Upper lobe of left lung (tissue), 6 donors: Measurements from ENCODE around the gene GRIK5. TPM values are rescaled to one million over a fixed set of nuclear protein-coding genes. Genes with fewer than 3 reads are reported as not detected.

Experiments
- ATAC-seq, 2 donors: fragments of 200-7000 bp; cut with Tn5 transposase; one replicate each; pipeline ENCODE4 v1.9.1; 2022; ENCODE audit warnings: mild to moderate bottlenecking in 2 of 2, moderate library complexity in 2 of 2; ENCODE audit not compliant: low FRiP score in 2 of 2
- DNase-seq, 2 donors: peaks; one replicate each; pipeline ENCODE4 v3.0.0-alpha.2; 2019 to 2020
- H3K27ac ChIP-seq, 4 donors: fragments of 200-600 bp; sonication (generic); one replicate each; pipeline ENCODE4 v1.5.1; 2016 to 2019
- H3K27me3 ChIP-seq, 4 donors: fragments of 200-600 bp; sonication (generic); one replicate each; pipeline ENCODE4 v1.5.1; 2017 to 2019
- H3K36me3 ChIP-seq, 4 donors: fragments of 200-600 bp; sonication (generic); one replicate each; pipeline ENCODE4 v1.5.1; 2016 to 2019
- H3K4me1 ChIP-seq, 4 donors: fragments of 200-600 bp; sonication (generic); one replicate each; pipeline ENCODE4 v1.5.1; 2018 to 2019
- H3K4me3 ChIP-seq, 4 donors: fragments of 200-600 bp; sonication (generic); one replicate each; pipeline ENCODE4 v1.5.1; 2017 to 2019; ENCODE audit warnings: mild to moderate bottlenecking in 2 of 4, moderate library complexity in 1 of 4
- H3K9me3 ChIP-seq, 4 donors: fragments of 200-600 bp; sonication (generic); one replicate each; pipeline ENCODE4 v1.5.1; 2018 to 2019
- EP300 ChIP-seq, 4 donors: sonication (generic); formaldehyde crosslinking; IDR thresholded peaks; one replicate each; pipeline ENCODE4 v1.5.1; 2017; ENCODE audit warnings: antibody characterized with exemption in 4 of 4, control low read depth in 2 of 4
- POLR2A ChIP-seq, 4 donors: fragments of 450-650 bp; IDR thresholded peaks; one replicate each; pipeline ENCODE4 v1.5.1; 2016 to 2017; ENCODE audit warnings: antibody characterized with exemption in 4 of 4, mild to moderate bottlenecking in 2 of 4
- POLR2AphosphoS5 ChIP-seq, 2 donors: sonication (generic); formaldehyde crosslinking; IDR thresholded peaks; one replicate each; pipeline ENCODE4 v1.5.1; 2017; ENCODE audit warnings: antibody characterized with exemption in 2 of 2
- WGBS, 2 donors: methylation state at CpG; one replicate each; pipeline ENCODE4 v1.1.5; 2017 to 2018; 5-methylcytosine and 5-hydroxymethylcytosine counted together
- total RNA-seq, 6 donors: library from RNA; depleted of rRNA in 4 of 6; stranded (reverse); fragments of >200 nt in 4 of 6; gene quantifications; one replicate each; pipeline versions ENCODE4 v1.1.0 to v1.2.1, GENCODE V29; 2016 to 2021
- TF ChIP-seq, protein P1 (sequence below), 6 experiments: fragments of 450-650 bp in 4 of 6; fragments of 200-600 bp in 2 of 6; sonication (generic) in 2 of 6; IDR thresholded peaks; one replicate each; pipeline ENCODE4 v1.5.1; 2016 to 2019; ENCODE audit warnings: antibody characterized with exemption in 6 of 6
- donor health status: DM: no; HTN: no; CAD: no; lungs with moderate emphysema.
- donor health status: DM: no; HTN: yes; CAD: no; lungs with severe emphysema.

GRIK5 gene
- total RNA-seq, 6 donors from 2014 or later: 0.15 to 2.7 (median 0.54) TPM; not detected in 1

DNA sequence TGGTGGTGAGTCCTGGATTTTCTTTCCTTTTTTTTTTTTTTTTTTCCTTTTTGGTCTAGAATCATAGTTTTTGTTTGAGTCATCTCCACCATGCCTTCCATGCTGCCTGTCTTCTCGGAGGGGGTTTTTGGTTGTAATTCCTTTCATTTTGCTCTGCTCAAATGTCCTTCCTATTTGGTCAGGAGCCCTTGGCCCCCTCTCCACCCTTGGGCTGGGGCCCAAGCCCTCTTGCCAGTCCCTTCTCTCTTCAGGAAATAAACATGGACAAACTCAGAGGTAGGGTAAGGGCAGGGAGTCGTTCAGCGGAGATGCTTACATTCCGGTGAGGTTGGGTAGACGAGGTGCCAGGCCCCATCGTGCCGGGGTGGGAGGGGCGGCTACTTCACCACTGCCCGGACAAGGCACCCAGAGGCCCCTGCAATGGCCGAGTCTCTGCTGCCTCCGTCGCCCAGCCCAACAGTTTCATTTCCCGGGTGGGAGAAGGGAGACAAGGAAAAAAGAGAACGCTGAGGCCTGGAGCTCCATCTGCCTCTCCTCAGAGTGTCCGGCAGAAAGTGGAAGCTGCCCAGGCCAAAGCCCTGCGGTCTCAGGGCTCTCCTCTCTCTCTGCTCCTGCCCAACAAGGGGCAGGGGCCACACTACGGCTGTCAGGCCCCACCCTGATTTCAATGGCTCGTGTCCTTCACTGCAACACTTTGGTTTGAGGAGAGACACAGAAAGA is 18.6 kb upstream of the GRIK5 start:
- TF ChIP-seq EP300 (IDR thresholded peaks at IDR 0.05): no peak
- TF ChIP-seq POLR2A (IDR thresholded peaks at IDR 0.05): no peak
- no peak for TF ChIP-seq POLR2AphosphoS5 (IDR thresholded peaks at IDR 0.05)
- TF ChIP-seq, protein P1, sequence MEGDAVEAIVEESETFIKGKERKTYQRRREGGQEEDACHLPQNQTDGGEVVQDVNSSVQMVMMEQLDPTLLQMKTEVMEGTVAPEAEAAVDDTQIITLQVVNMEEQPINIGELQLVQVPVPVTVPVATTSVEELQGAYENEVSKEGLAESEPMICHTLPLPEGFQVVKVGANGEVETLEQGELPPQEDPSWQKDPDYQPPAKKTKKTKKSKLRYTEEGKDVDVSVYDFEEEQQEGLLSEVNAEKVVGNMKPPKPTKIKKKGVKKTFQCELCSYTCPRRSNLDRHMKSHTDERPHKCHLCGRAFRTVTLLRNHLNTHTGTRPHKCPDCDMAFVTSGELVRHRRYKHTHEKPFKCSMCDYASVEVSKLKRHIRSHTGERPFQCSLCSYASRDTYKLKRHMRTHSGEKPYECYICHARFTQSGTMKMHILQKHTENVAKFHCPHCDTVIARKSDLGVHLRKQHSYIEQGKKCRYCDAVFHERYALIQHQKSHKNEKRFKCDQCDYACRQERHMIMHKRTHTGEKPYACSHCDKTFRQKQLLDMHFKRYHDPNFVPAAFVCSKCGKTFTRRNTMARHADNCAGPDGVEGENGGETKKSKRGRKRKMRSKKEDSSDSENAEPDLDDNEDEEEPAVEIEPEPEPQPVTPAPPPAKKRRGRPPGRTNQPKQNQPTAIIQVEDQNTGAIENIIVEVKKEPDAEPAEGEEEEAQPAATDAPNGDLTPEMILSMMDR (IDR thresholded peaks at IDR 0.05): no peak
- WGBS, 2 donors: 52 to 63% methylated on average over 7 to 18 of the region's 18 CpGs
- Histone ChIP-seq H3K4me3 (peak overlapping the region in 2 of 4 donors; percentile 13 to 14), H3K9me3 (no peaks in the 10 kb centered on the region), H3K27me3 (no peaks in the 10 kb centered on the region), H3K4me1 (peaks cover 0 to 7% (median 3%) of the 10 kb centered on the region in 4 donors), H3K36me3 (peaks cover 0 to 4% (median 0%) of the 10 kb centered on the region in 4 donors), H3K27ac (peak overlapping the region in 1 of 4 donors; percentile 4)
- peak in 1 of 2 donors; percentile 36 for ATAC-seq
- DNase-seq: peak in 1 of 2 donors; percentile 65

DNA sequence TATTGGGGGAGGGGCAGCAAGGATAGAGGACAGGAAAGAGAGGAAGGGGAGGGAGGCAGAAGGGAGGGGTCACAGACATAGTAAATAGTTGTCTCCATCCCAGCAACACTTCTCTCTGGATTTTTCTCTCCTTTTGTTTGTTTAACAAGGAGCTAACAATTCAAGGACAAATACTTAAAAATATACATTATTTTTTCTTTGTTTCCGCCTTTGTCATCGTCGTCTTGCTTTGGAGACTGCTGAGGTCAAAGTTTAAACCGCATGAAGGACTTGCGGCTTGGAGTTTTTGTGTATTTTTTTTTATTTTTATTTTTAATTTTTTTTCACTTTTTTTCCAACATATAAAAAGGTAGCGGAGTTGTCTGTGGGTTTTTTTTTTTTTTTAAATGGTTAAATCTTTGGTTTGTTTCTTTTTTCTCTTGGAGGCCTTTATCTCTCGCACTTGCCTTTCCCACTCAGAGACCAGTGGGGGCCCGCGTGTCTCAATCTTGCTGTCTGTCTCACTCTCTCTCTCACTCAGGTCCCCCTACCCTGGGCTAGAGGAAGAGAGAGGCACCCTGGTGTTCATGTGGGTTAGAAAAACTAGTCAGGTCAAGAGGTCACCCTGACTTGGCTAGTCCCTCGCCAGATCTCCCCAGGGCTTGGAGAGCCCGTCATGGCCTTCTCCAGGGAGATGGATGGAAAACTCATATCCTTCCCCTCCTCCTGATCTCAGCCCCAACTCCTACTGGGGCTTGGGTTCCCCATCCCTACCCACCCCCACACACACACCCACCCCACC is 17.0 kb upstream of the GRIK5 start:
- ATAC-seq (no peak), DNase-seq (no peak)
- H3K36me3 ChIP-seq: peaks cover 0 to 18% (median 2%) of the 10 kb centered on the region in 4 donors
- WGBS, 2 donors: 81 to 87% methylated on average over 11 of the region's 11 CpGs
- H3K4me1 ChIP-seq: peaks cover 0 to 6% (median 3%) of the 10 kb centered on the region in 4 donors
- no peak overlapping the region for H3K4me3 ChIP-seq
- TF ChIP-seq EP300 (IDR thresholded peaks at IDR 0.05) (no peak), POLR2A (IDR thresholded peaks at IDR 0.05) (no peak), POLR2AphosphoS5 (IDR thresholded peaks at IDR 0.05) (no peak)
- TF ChIP-seq, protein P1 (IDR thresholded peaks at IDR 0.05): no peak
- no peaks in the 10 kb centered on the region for H3K9me3 ChIP-seq
- no peaks in the 10 kb centered on the region for H3K27me3 ChIP-seq
- no peak overlapping the region for H3K27ac ChIP-seq

DNA sequence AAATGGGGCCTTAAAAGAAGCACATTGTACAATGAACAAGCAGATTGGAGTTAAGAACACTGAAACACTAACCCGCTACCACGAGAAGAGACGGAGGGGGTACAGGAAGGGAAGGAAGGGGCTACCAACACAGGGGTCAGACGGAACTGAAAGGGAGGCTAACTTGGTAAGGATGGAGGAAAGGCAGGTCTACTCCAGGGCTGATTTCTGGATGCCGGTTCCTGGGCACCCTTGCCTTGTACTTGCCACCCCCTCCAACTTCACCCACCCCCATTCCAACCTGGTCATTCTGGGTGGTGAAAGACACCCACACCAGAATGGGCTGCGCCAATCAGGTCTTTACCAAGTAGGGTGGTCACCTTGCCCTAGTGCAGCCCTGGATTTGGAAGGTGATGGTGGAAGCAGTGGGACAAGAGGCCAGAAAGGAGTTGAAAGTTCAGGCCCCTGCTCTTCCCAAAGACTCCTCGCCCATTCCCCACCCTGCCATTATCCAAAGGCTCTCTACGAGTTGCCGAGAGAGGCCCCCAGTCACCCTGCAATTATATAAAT is 16.3 kb upstream of the GRIK5 start:
- ATAC-seq: no peak
- H3K36me3 ChIP-seq: peaks cover 0 to 25% (median 6%) of the 10 kb centered on the region in 4 donors
- 78 to 79% methylated on average over 9 of the region's 9 CpGs for WGBS, 2 donors

DNA sequence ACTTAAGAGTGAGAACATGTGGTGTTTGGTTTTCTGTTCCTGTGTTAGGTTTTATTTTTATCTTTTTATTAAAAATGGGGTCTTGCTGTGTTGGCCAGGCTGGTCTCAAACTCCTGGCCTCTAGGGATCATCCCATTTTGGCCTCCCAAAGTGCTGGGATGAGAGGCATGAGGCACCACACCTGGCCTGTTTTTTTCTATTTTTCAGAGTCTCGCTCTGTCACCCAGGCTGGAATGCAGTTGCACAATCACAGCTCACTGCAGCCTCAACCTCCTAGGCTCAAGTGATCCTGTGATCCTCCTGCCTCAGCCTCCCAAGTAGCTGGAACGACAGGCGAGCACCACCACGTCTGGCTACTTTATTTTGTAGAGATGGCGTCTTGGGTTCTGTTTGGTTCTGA is 13.5 kb upstream of the GRIK5 start:
- Histone ChIP-seq H3K4me3 (no peak overlapping the region), H3K4me1 (peaks cover 0 to 1% (median 0%) of the 10 kb centered on the region in 4 donors), H3K9me3 (no peaks in the 10 kb centered on the region), H3K27ac (no peak overlapping the region), H3K36me3 (peaks cover 10 to 52% (median 33%) of the 10 kb centered on the region in 4 donors), H3K27me3 (no peaks in the 10 kb centered on the region)
- TF ChIP-seq, protein P1 (IDR thresholded peaks at IDR 0.05): no peak
- TF ChIP-seq POLR2A (IDR thresholded peaks at IDR 0.05) (no peak), EP300 (IDR thresholded peaks at IDR 0.05) (no peak), POLR2AphosphoS5 (IDR thresholded peaks at IDR 0.05) (no peak)
- no peak for DNase-seq
- 91 to 99% methylated on average over 5 of the region's 5 CpGs for WGBS, 2 donors
- ATAC-seq: no peak

More for the DNA sequence above, 16.3 kb upstream of the GRIK5 start:
- no peak overlapping the region for H3K4me3 ChIP-seq
- DNase-seq: no peak
- TF ChIP-seq POLR2A (IDR thresholded peaks at IDR 0.05) (no peak), EP300 (IDR thresholded peaks at IDR 0.05) (no peak), POLR2AphosphoS5 (IDR thresholded peaks at IDR 0.05) (no peak)
- TF ChIP-seq, protein P1 (IDR thresholded peaks at IDR 0.05): no peak
- peaks cover 0 to 6% (median 0%) of the 10 kb centered on the region in 4 donors for H3K4me1 ChIP-seq
- H3K9me3 ChIP-seq: no peaks in the 10 kb centered on the region
- no peak overlapping the region for H3K27ac ChIP-seq
- H3K27me3 ChIP-seq: no peaks in the 10 kb centered on the region
